Fibroblast of the aortic adventitia (primary cell): Measurements from ENCODE around the gene SGIP1. TPM values are rescaled to one million over a fixed set of nuclear protein-coding genes. Genes with fewer than 3 reads are reported as not detected.

Experiments used
- DNase-seq: peaks from one replicate; pipeline ENCODE4 v3.0.0-alpha.2; 2010; ENCODE audit warnings: low read depth
- H3K4me3 ChIP-seq: 2 replicates; pipeline ENCODE4 v1.5.1; 2011; ENCODE audit warnings: low read depth, mild to moderate bottlenecking, control low read depth, low read length, moderate library complexity
- total RNA-seq: library from RNA; depleted of rRNA; stranded (reverse); fragments of >200 nt; gene quantifications from 2 replicates; pipeline ENCODE4 v1.2.3, GENCODE V29; 2012; ENCODE audit warnings: low replicate concordance
- TF ChIP-seq, protein P1 (sequence below): IDR thresholded peaks from 2 replicates; pipeline ENCODE4 v1.5.1; 2011; ENCODE audit warnings: mild to moderate bottlenecking, low read length, control low read depth, inconsistent platforms; ENCODE audit not compliant: insufficient read depth

The SGIP1 gene
- total RNA-seq, 1 donor: 21.1 TPM

DNA sequence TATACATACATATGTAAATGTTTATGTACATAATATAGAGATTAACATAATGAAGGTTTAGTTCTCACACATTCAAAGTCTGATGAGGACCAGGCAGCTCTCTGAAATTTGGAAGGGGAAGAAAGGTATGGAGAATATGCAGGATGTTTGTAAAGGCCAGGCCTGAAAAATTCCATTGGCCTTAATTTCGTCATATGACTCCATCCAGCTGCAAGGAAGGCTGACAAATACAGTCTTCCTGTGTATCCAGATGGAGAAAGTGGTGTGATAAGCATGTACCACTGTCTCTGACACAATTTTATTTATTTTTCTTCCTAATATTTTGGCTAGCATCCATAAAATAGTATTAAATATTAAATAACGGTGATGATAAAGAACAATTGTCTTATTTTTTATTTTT lies 6.3 kb upstream of the SGIP1 start:
- no peak overlapping the region for H3K4me3 ChIP-seq
- TF ChIP-seq, protein P1, sequence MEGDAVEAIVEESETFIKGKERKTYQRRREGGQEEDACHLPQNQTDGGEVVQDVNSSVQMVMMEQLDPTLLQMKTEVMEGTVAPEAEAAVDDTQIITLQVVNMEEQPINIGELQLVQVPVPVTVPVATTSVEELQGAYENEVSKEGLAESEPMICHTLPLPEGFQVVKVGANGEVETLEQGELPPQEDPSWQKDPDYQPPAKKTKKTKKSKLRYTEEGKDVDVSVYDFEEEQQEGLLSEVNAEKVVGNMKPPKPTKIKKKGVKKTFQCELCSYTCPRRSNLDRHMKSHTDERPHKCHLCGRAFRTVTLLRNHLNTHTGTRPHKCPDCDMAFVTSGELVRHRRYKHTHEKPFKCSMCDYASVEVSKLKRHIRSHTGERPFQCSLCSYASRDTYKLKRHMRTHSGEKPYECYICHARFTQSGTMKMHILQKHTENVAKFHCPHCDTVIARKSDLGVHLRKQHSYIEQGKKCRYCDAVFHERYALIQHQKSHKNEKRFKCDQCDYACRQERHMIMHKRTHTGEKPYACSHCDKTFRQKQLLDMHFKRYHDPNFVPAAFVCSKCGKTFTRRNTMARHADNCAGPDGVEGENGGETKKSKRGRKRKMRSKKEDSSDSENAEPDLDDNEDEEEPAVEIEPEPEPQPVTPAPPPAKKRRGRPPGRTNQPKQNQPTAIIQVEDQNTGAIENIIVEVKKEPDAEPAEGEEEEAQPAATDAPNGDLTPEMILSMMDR: no peak
- peak; percentile 72 for DNase-seq

DNA sequence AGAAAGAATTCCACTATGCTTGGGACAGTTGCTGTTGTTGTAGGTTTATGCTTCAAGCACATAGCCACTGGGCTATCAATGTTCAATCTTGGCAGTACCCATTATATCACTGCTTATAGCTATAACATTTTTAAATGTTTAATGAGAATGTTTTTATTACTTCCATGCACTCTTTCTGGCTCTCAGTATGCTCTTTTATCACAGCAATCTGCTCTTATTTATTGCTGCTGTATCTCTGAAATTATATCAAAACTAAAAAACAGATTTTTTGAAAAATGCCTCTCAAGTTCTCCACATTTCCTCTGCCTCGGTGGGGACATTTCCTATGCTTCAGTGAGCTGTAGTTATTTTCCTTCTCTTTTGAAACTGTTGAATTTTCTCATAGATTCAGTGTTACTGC lies 5.4 kb upstream of the SGIP1 start:
- no peak for DNase-seq
- TF ChIP-seq, protein P1: no peak
- H3K4me3 ChIP-seq: no peak overlapping the region

DNA sequence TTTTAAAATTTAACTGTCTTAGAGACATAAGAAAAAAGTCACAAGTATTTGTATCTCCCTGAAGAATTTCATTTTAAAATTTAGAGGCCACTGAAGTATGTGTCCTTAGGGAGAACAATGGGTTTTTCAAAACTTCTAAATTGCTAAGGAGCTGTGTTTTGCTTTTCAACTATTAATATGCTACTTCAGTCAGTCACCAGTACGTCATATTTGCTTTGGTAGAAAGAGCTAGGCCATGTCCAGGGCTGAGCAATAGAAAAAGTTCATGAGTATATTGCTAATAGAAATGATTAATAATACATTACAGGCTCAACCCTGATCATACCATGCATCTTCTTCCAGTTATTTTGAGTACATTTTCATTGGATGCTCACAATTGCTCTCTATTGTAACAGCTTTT lies 1.7 kb upstream of the SGIP1 start:
- H3K4me3 ChIP-seq: no peak overlapping the region
- TF ChIP-seq, protein P1: no peak

DNA sequence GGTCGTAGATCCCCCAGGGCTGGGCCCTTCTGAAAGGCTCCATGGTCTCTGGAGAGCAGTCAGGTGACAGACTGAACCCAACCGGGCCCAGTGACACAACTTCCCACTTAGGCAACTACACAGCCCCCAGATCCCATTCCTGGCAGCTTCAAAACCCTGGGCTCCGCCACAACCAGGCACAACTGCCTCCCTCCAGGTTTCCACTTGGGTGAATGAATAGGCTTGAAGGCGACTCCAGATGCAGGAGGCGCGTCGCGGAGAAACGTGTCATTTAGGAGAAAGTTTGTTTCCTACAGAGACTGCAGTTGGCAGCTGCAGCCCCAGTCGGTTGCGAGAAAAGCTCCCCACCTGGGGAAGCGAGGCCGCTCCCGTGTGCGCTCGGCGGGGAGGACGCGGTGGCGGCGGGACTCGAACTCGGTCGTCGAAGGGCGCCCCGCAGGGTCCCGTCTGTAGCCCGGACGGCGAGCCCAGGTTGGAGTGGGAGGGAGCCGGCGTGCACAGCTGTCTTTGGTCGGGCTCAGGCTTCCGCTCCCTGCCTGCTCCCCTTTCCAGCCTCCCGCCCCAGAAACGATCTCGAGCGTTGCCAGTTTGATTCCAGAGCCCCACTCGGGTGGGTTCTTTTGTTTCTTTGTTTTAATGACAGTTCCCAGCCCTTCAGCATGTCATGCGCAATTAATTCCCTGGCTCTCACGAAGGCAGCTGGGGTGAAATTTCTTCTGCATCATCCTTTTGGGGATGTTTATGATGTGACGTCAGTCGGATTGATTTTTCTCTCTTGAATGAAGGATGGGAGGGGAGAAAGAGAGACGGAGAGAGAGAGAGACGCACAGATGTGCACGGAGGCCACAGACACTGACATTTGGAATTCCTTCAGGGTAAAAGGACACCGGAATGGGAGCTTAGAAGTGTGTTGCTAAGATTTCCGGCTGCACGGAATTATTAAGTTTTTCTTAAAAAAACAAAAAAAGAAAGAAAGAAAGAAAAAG lies 862 bp upstream of the SGIP1 start:
- TF ChIP-seq, protein P1: no peak
- DNase-seq: peak; percentile 77
- H3K4me3 ChIP-seq: peak overlapping the region; percentile 60

More for the DNA sequence above, 1.7 kb upstream of the SGIP1 start:
- DNase-seq: no peak

DNA sequence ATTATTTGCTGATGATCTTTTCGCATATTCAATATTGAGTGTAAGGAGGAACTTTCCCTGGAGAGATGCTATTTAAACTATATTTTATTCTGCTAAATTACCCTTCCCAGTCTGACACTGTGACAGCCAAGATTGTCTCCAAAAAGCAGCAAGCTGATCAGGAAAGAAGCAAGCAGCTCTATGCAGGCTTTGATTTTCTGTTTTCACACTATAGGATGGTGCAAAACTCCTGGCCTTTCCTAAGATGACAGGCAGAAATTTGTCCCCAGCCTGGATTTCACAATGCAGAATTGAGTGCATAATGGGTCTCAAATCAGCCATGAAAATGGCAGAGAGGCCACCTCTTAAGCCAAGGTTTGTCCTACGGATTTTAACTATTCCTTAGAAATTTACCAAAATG lies 1.1 kb downstream of the SGIP1 start:
- no peak overlapping the region for H3K4me3 ChIP-seq

DNA sequence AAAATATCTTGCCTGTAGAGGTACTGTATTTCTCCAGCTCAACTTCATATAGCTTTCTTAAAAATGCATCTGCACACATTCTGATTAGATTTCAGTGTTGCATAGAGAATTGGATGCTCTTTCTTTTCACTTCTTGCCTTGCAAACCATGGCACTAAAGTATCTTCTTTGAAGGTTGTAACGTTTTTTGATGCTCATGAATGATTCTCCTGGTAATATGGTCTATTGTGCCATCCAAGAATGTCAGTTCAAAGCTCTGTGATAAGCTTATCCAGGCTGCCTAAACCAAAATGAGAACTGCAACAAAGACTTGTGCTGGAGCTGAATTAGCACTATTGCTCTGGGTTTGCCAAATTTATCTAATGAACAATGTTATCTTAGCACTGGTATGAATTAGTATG lies 1.9 kb downstream of the SGIP1 start:
- H3K4me3 ChIP-seq: no peak overlapping the region
- no peak for DNase-seq
- TF ChIP-seq, protein P1: no peak

More for the DNA sequence above, 1.1 kb downstream of the SGIP1 start:
- TF ChIP-seq, protein P1: no peak
- no peak for DNase-seq
